Measurements from ENCODE around the gene PRPF40B. TPM values are rescaled to one million over a fixed set of nuclear protein-coding genes. Genes with fewer than 3 reads are reported as not detected.

The PRPF40B gene
- 10.9 and 13.6 TPM in 2 replicates for total RNA-seq

DNA sequence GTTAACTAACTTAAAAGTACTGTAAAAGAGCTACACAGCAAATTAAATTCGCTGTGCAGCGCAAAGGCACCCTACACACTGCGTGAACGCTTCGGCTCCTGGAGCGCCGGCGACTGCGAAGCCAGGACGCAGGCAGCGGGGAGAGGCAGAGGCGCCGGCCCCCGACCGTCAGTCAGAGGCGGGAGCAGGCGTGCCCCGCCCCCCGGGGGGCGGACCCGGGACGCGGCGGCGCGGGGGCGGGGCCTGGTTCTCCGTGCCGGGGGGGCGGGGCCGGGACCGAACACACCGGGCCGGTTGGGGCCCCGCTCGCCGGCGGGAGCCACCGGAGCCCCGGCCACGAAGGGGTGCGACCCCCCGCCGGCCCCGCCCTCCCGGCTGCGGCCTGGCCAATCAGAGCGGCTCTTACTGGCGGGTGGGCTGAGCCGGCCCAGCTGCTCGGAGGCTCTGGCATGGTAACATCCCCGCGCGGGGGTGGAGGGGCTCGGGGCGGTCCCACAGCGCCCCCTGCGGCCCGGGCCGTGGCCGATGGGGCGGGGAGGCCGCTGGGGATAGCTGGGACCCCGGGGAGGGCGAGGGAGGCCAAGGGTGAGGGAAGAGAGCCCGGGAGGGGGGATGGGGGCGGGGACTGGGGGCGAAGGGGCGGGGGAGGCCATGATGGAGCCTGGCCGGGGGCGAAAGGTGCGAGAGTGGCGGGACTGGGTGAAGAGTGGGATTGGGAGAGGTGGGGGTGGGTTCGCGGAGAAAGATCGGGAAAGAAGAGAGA is at the start of gene PRPF40B:
Gene PRPF40B, plus strand, starts transcription at position 420 of the 763 bp plus-strand sequence. Its CDS starts 30 bp downstream, at position 450.

GRCh38 chr12:49605539-49605938 is 17.8 kb upstream of the PRPF40B start, which contains the start of gene FAM186B:
Gene FAM186B, minus strand, starts transcription at chr12:49605639. Its CDS starts 162 bp downstream, at chr12:49605477.

Small RNA genes within 50 kb of the gene (small RNA-seq; reads per million reads assigned to genes)
- gene HIGD1AP9 (not detected), gene POLR2KP1 (not detected), gene RNU6-834P (not detected)

Other genes starting within 250 kb of the PRPF40B start
- 0.16 TPM in 1 of 2 replicates, not detected in the other for gene KCNH3, start 84.5 kb upstream of the PRPF40B start, total RNA-seq
- gene MCRS1, start 55.4 kb upstream of the PRPF40B start, total RNA-seq, result 58.9 TPM in 2 replicates
- 0.49 and 0.61 TPM in 2 replicates for gene FAM186B, start 17.9 kb upstream of the PRPF40B start, total RNA-seq
- gene FMNL3, start 83.8 kb downstream of the PRPF40B start, total RNA-seq, result 47.7 and 58.7 TPM in 2 replicates
- 356 and 360 TPM in 2 replicates for gene TMBIM6, start 118.0 kb downstream of the PRPF40B start, total RNA-seq
- gene NCKAP5L, start 204.9 kb downstream of the PRPF40B start, total RNA-seq, result 51.2 and 59.9 TPM in 2 replicates
- 3.4 and 3.9 TPM in 2 replicates for gene BCDIN3D, start 219.5 kb downstream of the PRPF40B start, total RNA-seq